Stimulated activated CD4-positive, alpha-beta T cell treated with anti-CD3 and anti-CD28 coated beads, Interleukin-2, amount 100 ng/mL, for 48 hours (primary cell): ENCODE results near the gene IFNAR1.
"Not testable (repeated sequence)": the region's sequence is repeated elsewhere in the genome, so short reads cannot be mapped to it uniquely, and the experiment has no call there.

Experiments used
- DNase-seq, 2 donors: peaks; one replicate each; pipeline ENCODE4 v3.0.0-alpha.2; 2020

Gene IFNAR1

GRCh38 chr21:33350676-33351075 lies 25.9 kb downstream of the IFNAR1 start:
- no peak for DNase-seq

- no peak for DNase-seq
These were observed 30.6 kb downstream of the IFNAR1 start for GRCh38 chr21:33355355-33355754.

- no peak for DNase-seq
These were observed 31.2 kb downstream of the IFNAR1 start for GRCh38 chr21:33355996-33356395.

- no peak for DNase-seq
These were observed 32.4 kb downstream of the IFNAR1 start for GRCh38 chr21:33357177-33357576.

- no peak for DNase-seq
These were observed 34.7 kb downstream of the IFNAR1 start for GRCh38 chr21:33359446-33359845.

GRCh38 chr21:33360281-33360680 lies 35.5 kb downstream of the IFNAR1 start:
- DNase-seq, result no peak

- peak; percentile 92 for DNase-seq
These were observed 36.3 kb downstream of the IFNAR1 start for GRCh38 chr21:33360881-33361602.

- peak in 1 of 2 donors; percentile 33 for DNase-seq
These were observed 37.3 kb downstream of the IFNAR1 start for GRCh38 chr21:33362044-33362555.

GRCh38 chr21:33363911-33364609 lies 39.3 kb downstream of the IFNAR1 start:
- not testable (repeated sequence) for DNase-seq

- DNase-seq, result no peak
These were observed 40.1 kb downstream of the IFNAR1 start for GRCh38 chr21:33364830-33365229.

GRCh38 chr21:33367309-33367973 lies 42.7 kb downstream of the IFNAR1 start:
- DNase-seq, result no peak

- DNase-seq, result no peak
These were observed 43.4 kb downstream of the IFNAR1 start for GRCh38 chr21:33368124-33368523.

- DNase-seq, result no peak
These were observed 43.8 kb downstream of the IFNAR1 start for GRCh38 chr21:33368576-33368975.

- DNase-seq, result no peak
These were observed 44.8 kb downstream of the IFNAR1 start for GRCh38 chr21:33369586-33369985.

- no peak for DNase-seq
These were observed 45.5 kb downstream of the IFNAR1 start for GRCh38 chr21:33370305-33370704.

- no peak for DNase-seq
These were observed 46.6 kb downstream of the IFNAR1 start for GRCh38 chr21:33371366-33371765.

GRCh38 chr21:33372582-33372981 lies 47.8 kb downstream of the IFNAR1 start:
- DNase-seq, result no peak

- no peak for DNase-seq
These were observed 48.7 kb downstream of the IFNAR1 start for GRCh38 chr21:33373451-33373850.

- no peak for DNase-seq
These were observed 49.3 kb downstream of the IFNAR1 start for GRCh38 chr21:33374080-33374449.

- no peak for DNase-seq
These were observed 49.8 kb downstream of the IFNAR1 start for GRCh38 chr21:33374450-33375096.

- DNase-seq, result no peak
These were observed 50.4 kb downstream of the IFNAR1 start for GRCh38 chr21:33375101-33375644.

GRCh38 chr21:33377221-33377920 lies 52.6 kb downstream of the IFNAR1 start:
- DNase-seq, result no peak
